Prostate gland (tissue), 2 donors: ENCODE results near the gene APH1A. TPM values are rescaled to one million over a fixed set of nuclear protein-coding genes. Genes with fewer than 3 reads are reported as not detected.

ENCODE experiments used
- DNase-seq: peaks from one replicate; pipeline ENCODE4 v3.0.0-alpha.2; 2019; ENCODE audit warnings: low spot score
- H3K27ac ChIP-seq, 2 donors: fragments of 200-600 bp; sonication (generic); 2 replicates each; pipeline ENCODE4 v1.5.1; 2017 to 2019
- H3K27me3 ChIP-seq: fragments of 200-600 bp; sonication (generic); replicated peaks from 2 replicates; pipeline ENCODE4 v1.5.1; 2019; ENCODE audit not compliant: insufficient read depth
- H3K36me3 ChIP-seq, 2 donors: fragments of 200-600 bp; sonication (generic); 1 replicate in 1 of 2; 2 replicates in 1 of 2; pipeline versions ENCODE4 v1.5.1 to v1.8.1; 2017 to 2019
- H3K4me1 ChIP-seq: fragments of 200-600 bp; sonication (generic); replicated peaks from 2 replicates; pipeline ENCODE4 v1.5.1; 2019
- H3K4me3 ChIP-seq, 2 donors: fragments of 200-600 bp; sonication (generic); 2 replicates each; pipeline ENCODE4 v1.5.1; 2017 to 2019
- H3K9me3 ChIP-seq: fragments of 200-600 bp; sonication (generic); 2 replicates; pipeline ENCODE4 v1.5.1; 2017
- POLR2A ChIP-seq: fragments of 450-650 bp; IDR thresholded peaks from one replicate; pipeline ENCODE4 v1.6.1; 2016; ENCODE audit warnings: antibody characterized with exemption, mild to moderate bottlenecking
- POLR2AphosphoS5 ChIP-seq: sonication (generic); formaldehyde crosslinking; IDR thresholded peaks from one replicate; pipeline ENCODE4 v1.6.1; 2017; ENCODE audit warnings: antibody characterized with exemption
- WGBS: methylation state at CpG from one replicate; pipeline ENCODE4 v1.1.5; 2018; 5-methylcytosine and 5-hydroxymethylcytosine counted together
- intact Hi-C: fragments of 100-400 bp; cut with DNase I; formaldehyde crosslinking; loops from one replicate; pipeline ENCODE4 v1.14.2; 2022
- total RNA-seq, 2 donors: library from RNA; depleted of rRNA; stranded (reverse); fragments of >200 nt; gene quantifications; one replicate each; pipeline ENCODE4 v1.1.0, GENCODE V29; 2016
- TF ChIP-seq, protein P1 (sequence below), 4 experiments: fragments of 200-600 bp in 2 of 4; fragments of 450-650 bp in 2 of 4; sonication (generic) in 2 of 4; IDR thresholded peaks; 1 replicate in 3 of 4; 2 replicates in 1 of 4; pipeline ENCODE4 v1.5.1; 2016 to 2019; ENCODE audit warnings: antibody characterized with exemption in 4 of 4, mild to moderate bottlenecking in 2 of 4, moderate library complexity in 2 of 4

The APH1A gene
- total RNA-seq, 2 donors from 2014 or later, result 122 to 130 TPM

DNA sequence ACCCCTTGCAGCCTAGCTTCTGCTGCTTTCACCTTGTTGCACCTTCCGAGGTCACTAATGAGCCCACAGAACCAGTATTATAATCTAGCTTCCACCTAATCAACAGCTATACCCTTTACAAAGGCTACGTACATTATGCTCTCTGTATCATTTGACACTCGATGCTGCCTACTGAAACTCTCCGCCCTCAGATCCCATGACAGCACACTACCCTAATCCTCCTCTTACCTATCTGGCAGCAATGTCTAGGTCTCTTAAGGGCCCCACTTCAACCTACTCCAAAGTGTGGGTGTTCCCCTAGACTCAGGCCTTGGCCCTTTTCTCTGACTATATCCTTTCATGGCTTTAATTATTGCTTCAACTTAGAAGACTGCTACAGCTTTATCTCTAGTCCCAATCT lies 20.0 kb upstream of the APH1A start:
- Histone ChIP-seq H3K4me1 (no peaks in the 10 kb centered on the region), H3K36me3 (no peaks in the 10 kb centered on the region), H3K4me3 (no peak overlapping the region), H3K27me3 (no peaks in the 10 kb centered on the region), H3K27ac (no peak overlapping the region), H3K9me3 (no peaks in the 10 kb centered on the region)
- WGBS, result 85% methylated on average over 4 of the region's 4 CpGs
- DNase-seq, result no peak
- intact Hi-C loops, result no loop called here
- no peak for TF ChIP-seq POLR2AphosphoS5

DNA sequence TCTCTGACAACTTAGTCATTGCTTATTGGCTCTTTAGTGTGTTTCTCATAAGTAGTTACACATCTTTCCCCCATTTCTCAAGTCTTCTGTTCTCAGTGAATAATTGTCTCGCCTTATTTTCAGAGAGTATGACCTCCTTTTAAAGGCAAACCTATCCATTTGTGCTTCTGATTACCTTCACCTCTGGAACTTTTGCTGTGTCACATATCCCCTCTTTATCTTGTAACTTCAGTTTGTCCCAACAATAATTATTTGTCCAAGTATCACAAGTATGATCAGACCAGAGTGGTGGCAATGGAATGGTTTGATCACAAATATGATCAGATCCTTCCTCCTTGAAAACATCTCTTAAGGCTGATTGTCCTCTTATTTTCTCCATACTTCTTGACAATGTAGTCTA lies 19.6 kb upstream of the APH1A start:
- H3K36me3 ChIP-seq, result no peaks in the 10 kb centered on the region
- WGBS, result 88% methylated on average over 1 of the region's 1 CpG
- TF ChIP-seq, protein P1, sequence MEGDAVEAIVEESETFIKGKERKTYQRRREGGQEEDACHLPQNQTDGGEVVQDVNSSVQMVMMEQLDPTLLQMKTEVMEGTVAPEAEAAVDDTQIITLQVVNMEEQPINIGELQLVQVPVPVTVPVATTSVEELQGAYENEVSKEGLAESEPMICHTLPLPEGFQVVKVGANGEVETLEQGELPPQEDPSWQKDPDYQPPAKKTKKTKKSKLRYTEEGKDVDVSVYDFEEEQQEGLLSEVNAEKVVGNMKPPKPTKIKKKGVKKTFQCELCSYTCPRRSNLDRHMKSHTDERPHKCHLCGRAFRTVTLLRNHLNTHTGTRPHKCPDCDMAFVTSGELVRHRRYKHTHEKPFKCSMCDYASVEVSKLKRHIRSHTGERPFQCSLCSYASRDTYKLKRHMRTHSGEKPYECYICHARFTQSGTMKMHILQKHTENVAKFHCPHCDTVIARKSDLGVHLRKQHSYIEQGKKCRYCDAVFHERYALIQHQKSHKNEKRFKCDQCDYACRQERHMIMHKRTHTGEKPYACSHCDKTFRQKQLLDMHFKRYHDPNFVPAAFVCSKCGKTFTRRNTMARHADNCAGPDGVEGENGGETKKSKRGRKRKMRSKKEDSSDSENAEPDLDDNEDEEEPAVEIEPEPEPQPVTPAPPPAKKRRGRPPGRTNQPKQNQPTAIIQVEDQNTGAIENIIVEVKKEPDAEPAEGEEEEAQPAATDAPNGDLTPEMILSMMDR (IDR thresholded peaks at IDR 0.05), result no peak
- TF ChIP-seq POLR2AphosphoS5 (no peak), POLR2A (no peak)
- no peaks in the 10 kb centered on the region for H3K9me3 ChIP-seq
- H3K4me3 ChIP-seq, result no peak overlapping the region
- no peak for DNase-seq
- peaks cover 1% of the 10 kb centered on the region for H3K4me1 ChIP-seq
- H3K27me3 ChIP-seq, result no peaks in the 10 kb centered on the region
- no peak overlapping the region for H3K27ac ChIP-seq
- intact Hi-C loops, result no loop called here

DNA sequence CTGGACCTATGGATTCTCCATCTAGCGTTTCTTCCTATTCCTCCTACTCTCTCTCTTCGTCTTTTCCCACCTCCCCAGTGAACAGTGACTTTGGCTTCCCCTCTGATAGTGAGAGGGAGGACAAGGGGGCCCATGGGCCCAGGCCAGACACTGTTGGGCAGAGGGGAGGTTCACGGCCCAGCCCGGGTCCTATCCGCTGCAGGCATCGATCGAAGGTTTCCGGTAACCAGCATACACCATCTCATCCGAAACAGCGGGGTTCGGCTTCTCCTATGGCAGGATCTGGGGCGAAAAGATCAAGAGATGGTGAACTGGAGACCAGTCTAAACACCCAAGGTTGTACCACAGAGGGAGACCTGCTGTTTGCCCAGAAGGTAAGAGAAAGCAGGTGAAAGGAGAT lies 14.4 kb upstream of the APH1A start:
- no peak for DNase-seq
- Histone ChIP-seq H3K4me1 (peaks cover 6% of the 10 kb centered on the region), H3K36me3 (no peaks in the 10 kb centered on the region), H3K9me3 (no peaks in the 10 kb centered on the region), H3K27me3 (no peaks in the 10 kb centered on the region), H3K4me3 (peak overlapping the region; percentile 33 to 43), H3K27ac (peak overlapping the region; percentile 73 to 81)
- TF ChIP-seq, protein P1 (IDR thresholded peaks at IDR 0.05), result no peak
- TF ChIP-seq POLR2AphosphoS5, result no peak
- TF ChIP-seq POLR2A, result no peak
- WGBS, result 76% methylated on average over 12 of the region's 12 CpGs
- intact Hi-C loops, result no loop called here

DNA sequence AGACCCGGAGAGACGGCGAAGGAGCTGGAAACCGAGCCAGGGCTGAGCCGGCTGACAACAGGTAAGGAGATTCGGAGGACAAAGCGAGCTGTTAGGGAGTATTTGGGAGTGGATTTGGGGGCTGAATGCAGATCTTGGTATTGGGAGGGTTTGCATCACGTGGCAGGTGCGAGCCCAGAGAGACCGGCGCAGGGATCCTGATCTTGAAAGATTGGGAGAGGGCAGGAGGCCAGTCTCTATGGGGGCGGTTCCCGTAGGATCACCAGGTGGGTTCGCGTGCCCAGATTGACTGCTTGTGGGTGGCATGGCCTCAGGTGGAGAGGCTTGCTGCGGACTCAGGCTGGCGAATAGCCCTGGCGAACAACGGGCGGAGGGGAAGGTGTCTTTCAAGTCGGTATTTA lies 13.7 kb upstream of the APH1A start:
- Histone ChIP-seq H3K4me3 (peak overlapping the region; percentile 33 to 43), H3K27ac (peak overlapping the region; percentile 73 to 81), H3K36me3 (no peaks in the 10 kb centered on the region), H3K4me1 (peaks cover 6% of the 10 kb centered on the region), H3K9me3 (no peaks in the 10 kb centered on the region), H3K27me3 (no peaks in the 10 kb centered on the region)
- WGBS, result 2% methylated on average over 21 of the region's 21 CpGs
- TF ChIP-seq POLR2A (peak; percentile 9), POLR2AphosphoS5 (peak; percentile 4)
- TF ChIP-seq, protein P1 (IDR thresholded peaks at IDR 0.05), result no peak
- DNase-seq, result peak; percentile 50
- intact Hi-C loops, result no loop called here

DNA sequence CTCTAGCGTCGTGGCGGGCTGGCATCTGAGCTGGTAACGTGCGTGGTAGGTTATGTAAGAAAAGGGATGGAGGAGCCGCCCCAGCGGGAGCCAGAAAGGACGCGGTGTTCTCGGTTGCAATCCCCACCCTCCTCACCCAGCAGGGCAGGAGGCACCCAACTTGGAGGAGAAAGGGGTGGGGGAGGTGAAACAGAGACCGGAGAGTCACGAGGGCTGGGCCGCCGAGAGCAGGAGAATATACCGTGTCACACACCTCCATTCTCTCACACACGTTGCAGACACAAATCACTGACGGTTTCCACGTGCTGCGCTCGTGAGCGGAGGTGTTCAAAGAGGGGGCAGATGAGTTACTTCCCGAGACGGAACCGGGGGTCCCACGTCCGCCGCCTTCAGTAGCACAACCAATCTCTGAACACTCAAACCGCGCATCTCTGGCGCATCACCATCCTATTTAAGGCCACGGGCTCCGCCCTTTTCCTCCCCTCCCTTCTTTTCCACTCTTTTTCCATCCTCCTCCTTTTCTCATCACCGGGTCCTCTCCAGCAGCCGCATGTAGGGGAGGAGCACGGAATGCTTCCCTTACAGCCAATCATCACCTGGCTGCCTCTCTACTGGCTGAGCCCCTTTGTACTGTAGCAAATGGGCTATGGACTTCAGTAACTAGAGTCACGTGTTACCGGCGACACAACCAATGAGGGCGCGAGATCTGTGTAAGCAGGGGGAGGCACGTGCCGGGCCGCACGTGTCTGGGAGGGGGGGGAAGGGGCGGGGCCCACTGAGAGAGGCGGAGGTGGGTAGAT lies 13.1 kb upstream of the APH1A start, which contains the start of gene CIART:
Gene CIART, plus strand, starts transcription at position 797 of the 800 bp plus-strand sequence. CDS start 714 bp downstream, outside the sequence.
- Histone ChIP-seq H3K36me3 (no peaks in the 10 kb centered on the region), H3K27me3 (no peaks in the 10 kb centered on the region), H3K4me1 (peaks cover 6% of the 10 kb centered on the region), H3K4me3 (peak within 1 kb of the TSS; percentile 33 to 43), H3K9me3 (no peaks in the 10 kb centered on the region), H3K27ac (peak within 1 kb of the TSS; percentile 73 to 81)
- TF ChIP-seq POLR2AphosphoS5, result peak; percentile 89
- TF ChIP-seq, protein P1 (IDR thresholded peaks at IDR 0.05), result no peak
- DNase-seq, result peak; percentile 96
- intact Hi-C loops, result no loop called here
- WGBS, result under 1% methylated on average over 46 of the region's 46 CpGs
